GM23248 (cell line): ENCODE data around the gene TSHZ2.

Experiments used
- EZH2 ChIP-seq: fragments of 200-600 bp; sonication (generic); IDR thresholded peaks from 2 replicates; pipeline ENCODE4 v1.6.1; 2018; ENCODE audit warnings: antibody characterized with exemption, mild to moderate bottlenecking; ENCODE audit not compliant: insufficient read depth, poor library complexity, severe bottlenecking
- EZH2phosphoT487 ChIP-seq: fragments of 200-600 bp; sonication (generic); IDR thresholded peaks from 2 replicates; pipeline ENCODE4 v1.6.1; 2018; ENCODE audit warnings: antibody characterized with exemption, moderate library complexity, mild to moderate bottlenecking, low read depth; ENCODE audit not compliant: insufficient read depth

DNA sequence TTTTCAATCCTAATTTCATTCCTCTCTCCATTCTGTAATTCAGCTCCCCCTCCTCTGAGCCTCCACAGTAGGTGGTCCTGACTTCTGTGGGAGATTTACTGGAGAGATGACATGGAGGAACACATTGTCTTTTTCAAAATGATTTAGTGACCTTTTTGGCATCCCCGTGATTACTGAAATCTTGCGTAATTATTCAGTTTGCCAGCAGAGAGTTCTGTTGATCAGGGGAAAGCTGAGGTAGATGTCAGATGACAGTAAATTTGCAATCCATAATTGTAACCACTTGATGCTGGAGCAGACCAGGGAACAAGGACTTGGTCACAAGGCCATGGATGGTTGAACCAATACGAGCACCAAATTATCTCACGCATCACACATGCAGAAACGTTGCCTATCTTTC is 302.2 kb downstream of the TSHZ2 start:
- TF ChIP-seq EZH2, result no peak
- TF ChIP-seq EZH2phosphoT487, result no peak
